ENCODE measurements around the gene SEMA3G. TPM values are rescaled to one million over a fixed set of nuclear protein-coding genes. Genes with fewer than 3 reads are reported as not detected.

SEMA3G gene
- total RNA-seq, 4 donors from 2014 or later: 3.7 to 18.6 (median 11.5) TPM

GRCh38 chr3:52394751-52395502 is 50.0 kb downstream of the SEMA3G start:
- peaks cover 0 to 4% of the 10 kb centered on the region in 2 donors for H3K36me3 ChIP-seq
- no peak overlapping the region for H3K4me3 ChIP-seq (replicated peaks in 1 of 3)
- no peaks in the 10 kb centered on the region for H3K27me3 ChIP-seq
- intact Hi-C loops (cut with DNase I): no loop called here
- no peak for DNase-seq
- no peak overlapping the region for H3K27ac ChIP-seq
- no peaks in the 10 kb centered on the region for H3K4me1 ChIP-seq
- WGBS, 2 donors: 90 to 92% methylated on average over 6 to 10 of the region's 10 CpGs
- no peaks in the 10 kb centered on the region for H3K9me3 ChIP-seq
- TF ChIP-seq CTCF (IDR thresholded peaks at IDR 0.05): no peak
- TF ChIP-seq POLR2A (IDR thresholded peaks at IDR 0.05): no peak

- WGBS, 2 donors: 95 to 96% methylated on average over 14 to 18 of the region's 18 CpGs
- no peak overlapping the region for H3K4me3 ChIP-seq (replicated peaks in 1 of 3)
- no peaks in the 10 kb centered on the region for H3K9me3 ChIP-seq
Measured at GRCh38 chr3:52393959-52394670, 50.8 kb downstream of the SEMA3G start.

GRCh38 chr3:52393131-52393807 is 51.6 kb downstream of the SEMA3G start:
- 89 to 91% methylated on average over 18 of the region's 18 CpGs for WGBS, 2 donors
- peaks cover 0 to 4% of the 10 kb centered on the region in 2 donors for H3K36me3 ChIP-seq
- intact Hi-C loops (cut with DNase I): no loop called here
- H3K4me1 ChIP-seq: no peaks in the 10 kb centered on the region
- no peak overlapping the region for H3K4me3 ChIP-seq (replicated peaks in 1 of 3)
- H3K9me3 ChIP-seq: no peaks in the 10 kb centered on the region
- H3K27me3 ChIP-seq: no peaks in the 10 kb centered on the region
- TF ChIP-seq POLR2A (IDR thresholded peaks at IDR 0.05): no peak
- no peak for TF ChIP-seq CTCF (IDR thresholded peaks at IDR 0.05)
- DNase-seq: no peak
- no peak overlapping the region for H3K27ac ChIP-seq

More at GRCh38 chr3:52393959-52394670, 50.8 kb downstream of the SEMA3G start:
- Histone ChIP-seq H3K4me1 (no peaks in the 10 kb centered on the region), H3K27me3 (no peaks in the 10 kb centered on the region), H3K27ac (no peak overlapping the region), H3K36me3 (peaks cover 0 to 4% of the 10 kb centered on the region in 2 donors)
- intact Hi-C loops (cut with DNase I): no loop called here
- TF ChIP-seq POLR2A (IDR thresholded peaks at IDR 0.05): no peak
- no peak for TF ChIP-seq CTCF (IDR thresholded peaks at IDR 0.05)
- no peak for DNase-seq

- TF ChIP-seq POLR2A (IDR thresholded peaks at IDR 0.05) (no peak), CTCF (IDR thresholded peaks at IDR 0.05) (no peak)
- Histone ChIP-seq H3K4me3 (replicated peaks in 1 of 3) (no peak overlapping the region), H3K27me3 (no peaks in the 10 kb centered on the region), H3K4me1 (no peaks in the 10 kb centered on the region), H3K36me3 (peaks cover 0 to 4% of the 10 kb centered on the region in 2 donors), H3K27ac (no peak overlapping the region), H3K9me3 (no peaks in the 10 kb centered on the region)
- intact Hi-C loops (cut with DNase I): no loop called here
- DNase-seq: no peak
- 92% methylated on average over 9 of the region's 16 CpGs; no CpG with 5 or more reads in 1 of the 2 donors for WGBS, 2 donors
Measured at GRCh38 chr3:52392216-52392930, 52.5 kb downstream of the SEMA3G start.

All from thyroid gland (tissue), 4 donors.